ENCODE measurements around the gene ZNF22.
"Not testable (repeated sequence)": the region's sequence is repeated elsewhere in the genome, so short reads cannot be mapped to it uniquely, and the experiment has no call there.

The ZNF22 gene

DNA sequence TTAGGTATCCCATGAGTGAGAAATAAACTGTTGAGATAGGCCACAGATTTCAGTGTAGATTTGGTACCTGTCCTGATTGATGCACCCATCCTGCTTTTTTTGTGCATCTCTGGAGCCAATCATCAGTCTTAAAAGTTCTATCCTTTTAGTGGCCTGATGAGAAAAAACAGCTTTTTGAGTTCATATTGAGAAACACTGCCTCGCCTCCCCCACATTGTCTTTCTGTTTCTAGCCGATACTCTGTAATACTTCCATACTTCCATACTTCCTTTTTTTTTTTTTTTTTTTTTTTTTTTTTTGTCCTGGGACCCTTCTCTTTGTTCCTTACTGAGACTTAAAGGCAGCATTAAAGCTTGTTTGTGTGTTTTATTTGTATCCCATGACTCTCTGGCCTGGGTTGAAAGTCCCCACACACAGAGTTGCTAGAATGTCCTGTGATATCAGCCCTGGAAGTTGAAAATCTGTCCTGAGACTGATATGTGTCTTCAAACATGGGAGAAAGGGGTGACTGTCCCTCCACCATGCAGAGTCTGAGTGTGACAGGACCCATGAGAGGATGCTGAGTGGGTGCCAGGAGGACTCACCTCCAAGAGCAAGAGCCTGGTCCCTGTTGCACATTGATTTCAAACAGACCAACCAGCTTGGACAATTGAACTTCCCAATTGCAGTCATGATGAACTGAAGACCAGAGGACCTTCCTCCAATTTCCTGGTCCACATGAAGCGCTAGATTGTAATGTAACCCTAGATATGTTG is 5.7 kb downstream of the ZNF22 start:
- POLR2A ChIA-PET, result no interaction called here
- TF ChIP-seq CTCF (IDR thresholded peaks at IDR 0.05; ENCODE audit: insufficient read depth, low read length, missing control alignments), result no peak
- DNase-seq (ENCODE audit: low read depth, low spot score), result no peak
- CTCF ChIA-PET, result interaction anchor here (1.1 to 9.5 kb wide), 2 partner anchors 73 to 244 kb away, joined by 3 to 95 read pairs; no protein-coding TSS in a partner anchor
- no peak overlapping the region for H3K4me3 ChIP-seq (ENCODE audit: low read depth, low read length)

DNA sequence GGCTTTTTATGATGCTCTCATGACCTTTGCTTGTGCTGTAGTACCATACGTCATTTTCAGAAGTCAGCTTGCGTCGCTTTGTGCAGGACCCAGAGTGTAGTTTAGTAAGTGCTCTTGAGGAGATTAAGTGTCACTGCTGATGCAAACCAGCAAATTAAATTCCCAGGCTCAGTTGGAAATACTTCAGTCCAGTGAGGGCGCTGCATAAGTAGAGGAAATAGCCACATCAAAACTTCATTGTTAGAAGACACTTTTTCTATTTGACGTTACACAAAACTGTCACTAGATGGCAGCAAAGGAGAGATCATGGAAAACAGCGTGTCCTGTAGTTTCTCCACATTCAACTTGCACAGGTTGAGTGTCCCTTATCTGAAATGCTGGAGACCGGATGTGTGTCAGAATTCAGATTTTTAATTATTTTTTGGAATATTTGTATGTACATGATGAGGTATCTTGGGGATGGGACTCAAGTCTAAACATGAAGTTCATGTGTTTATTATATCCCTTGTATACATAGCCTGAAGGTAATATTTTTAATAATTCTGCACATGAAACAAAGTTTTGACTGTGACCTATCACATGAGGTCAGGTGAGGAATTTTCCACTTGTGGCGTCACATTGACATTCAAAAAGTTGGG is 7.9 kb downstream of the ZNF22 start:
- ChIA-PET POLR2A (no interaction called here), CTCF (interaction anchor here (0.7 to 9.5 kb wide), 6 partner anchors 10 to 81 kb away, joined by 3 to 95 read pairs (median 4); no protein-coding TSS in a partner anchor)
- H3K4me3 ChIP-seq (ENCODE audit: low read depth, low read length), result no peak overlapping the region
- DNase-seq (ENCODE audit: low read depth, low spot score), result peak; percentile 64
- peak; percentile 59 for TF ChIP-seq CTCF (IDR thresholded peaks at IDR 0.05; ENCODE audit: insufficient read depth, low read length, missing control alignments)

DNA sequence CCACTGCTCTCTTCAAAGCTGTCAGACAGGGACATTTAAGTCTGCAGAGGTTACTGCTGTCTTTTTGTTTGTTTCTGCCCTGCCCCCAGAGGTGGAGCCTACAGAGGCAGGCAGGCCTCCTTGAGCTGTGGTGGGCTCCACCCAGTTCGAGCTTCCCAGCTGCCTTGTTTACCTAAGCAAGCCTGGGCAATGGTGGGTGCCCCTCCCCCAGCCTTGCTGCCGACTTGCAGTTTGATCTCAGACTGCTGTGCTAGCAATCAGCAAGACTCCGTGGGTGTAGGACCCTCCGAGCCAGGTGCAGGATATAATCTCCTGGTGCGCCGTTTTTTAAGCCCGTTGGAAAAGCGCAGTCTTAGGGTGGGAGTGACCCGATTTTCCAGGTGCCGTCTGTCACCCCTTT is 13.8 kb downstream of the ZNF22 start:
- POLR2A ChIA-PET; CTCF ChIA-PET; H3K4me3 ChIP-seq (ENCODE audit: low read depth, low read length); DNase-seq (ENCODE audit: low read depth, low spot score): not testable (repeated sequence)

- ChIA-PET POLR2A (no interaction called here), CTCF (no interaction called here)
- TF ChIP-seq CTCF (IDR thresholded peaks at IDR 0.05; ENCODE audit: insufficient read depth, low read length, missing control alignments), result no peak
- H3K4me3 ChIP-seq (ENCODE audit: low read depth, low read length), result no peak overlapping the region
- no peak for DNase-seq (ENCODE audit: low read depth, low spot score)
Observed at GRCh38 chr10:45015590-45015989, 14.9 kb downstream of the ZNF22 start.

GRCh38 chr10:45023426-45023825 is 22.7 kb downstream of the ZNF22 start:
- CTCF ChIA-PET, result no interaction called here
- H3K4me3 ChIP-seq (ENCODE audit: low read depth, low read length), result no peak overlapping the region
- DNase-seq (ENCODE audit: low read depth, low spot score), result no peak
- POLR2A ChIA-PET, result no interaction called here
- TF ChIP-seq CTCF (IDR thresholded peaks at IDR 0.05; ENCODE audit: insufficient read depth, low read length, missing control alignments), result no peak

- CTCF ChIA-PET, result no interaction called here
- DNase-seq (ENCODE audit: low read depth, low spot score), result no peak
Observed at GRCh38 chr10:45034301-45034700, 33.6 kb downstream of the ZNF22 start.

More at GRCh38 chr10:45034301-45034700, 33.6 kb downstream of the ZNF22 start:
- no peak for TF ChIP-seq CTCF (IDR thresholded peaks at IDR 0.05; ENCODE audit: insufficient read depth, low read length, missing control alignments)
- POLR2A ChIA-PET, result no interaction called here
- H3K4me3 ChIP-seq (ENCODE audit: low read depth, low read length), result no peak overlapping the region
